H9 (cell line): ENCODE measurements around the gene SMARCAL1. TPM values are rescaled to one million over a fixed set of nuclear protein-coding genes. Genes with fewer than 3 reads are reported as not detected.

ENCODE experiments used
- DNase-seq: peaks from one replicate; pipeline ENCODE4 v3.0.0-alpha.2; 2017
- H2AFZ ChIP-seq: one replicate; pipeline ENCODE4 v1.6.1; 2013; ENCODE audit warnings: mild to moderate bottlenecking, low read length, control low read depth, moderate library complexity
- H2AK5ac ChIP-seq: 2 replicates; pipeline ENCODE4 v1.6.1; 2013; ENCODE audit warnings: low read length, control low read depth, mixed read lengths; ENCODE audit not compliant: insufficient read length
- H2BK120ac ChIP-seq: one replicate; pipeline ENCODE4 v1.6.1; 2013; ENCODE audit warnings: low read depth, mild to moderate bottlenecking, low read length, control low read depth, inconsistent platforms; ENCODE audit not compliant: poor library complexity, severe bottlenecking
- H2BK12ac ChIP-seq: 2 replicates; pipeline ENCODE4 v1.6.1; 2013; ENCODE audit warnings: low read length, control low read depth, mixed read lengths, low read depth; ENCODE audit not compliant: insufficient read length
- H2BK15ac ChIP-seq: 2 replicates; pipeline ENCODE4 v1.6.1; 2013; ENCODE audit warnings: low read depth, low read length, control low read depth
- H2BK20ac ChIP-seq: one replicate; pipeline ENCODE4 v1.6.1; 2013; ENCODE audit warnings: low read depth, mild to moderate bottlenecking, low read length, control low read depth, inconsistent platforms; ENCODE audit not compliant: poor library complexity, severe bottlenecking
- H2BK5ac ChIP-seq: 2 replicates; pipeline ENCODE4 v1.6.1; 2013; ENCODE audit warnings: low read length, control low read depth, mixed read lengths; ENCODE audit not compliant: insufficient read length
- H3K14ac ChIP-seq: 2 replicates; pipeline ENCODE4 v1.6.1; 2013; ENCODE audit warnings: low read length, control low read depth; ENCODE audit not compliant: insufficient read depth
- H3K18ac ChIP-seq: 2 replicates; pipeline ENCODE4 v1.6.1; 2013; ENCODE audit warnings: low read depth, mild to moderate bottlenecking, mixed read lengths, low read length, control low read depth; ENCODE audit not compliant: insufficient read length
- H3K23ac ChIP-seq: 2 replicates; pipeline ENCODE4 v1.6.1; 2013; ENCODE audit warnings: low read length, control low read depth, mixed read lengths, low read depth; ENCODE audit not compliant: insufficient read length
- H3K23me2 ChIP-seq: 2 replicates; pipeline ENCODE4 v1.6.1; 2013; ENCODE audit warnings: low read depth, mild to moderate bottlenecking, mixed read lengths, low read length, control low read depth; ENCODE audit not compliant: insufficient read length, poor library complexity, severe bottlenecking
- H3K27ac ChIP-seq: 2 replicates; pipeline ENCODE4 v1.5.1; 2013; ENCODE audit warnings: low read length, control low read depth, mixed read lengths, low read depth; ENCODE audit not compliant: insufficient read length
- H3K27me3 ChIP-seq: 2 replicates; pipeline ENCODE4 v1.6.1; 2013; ENCODE audit warnings: low read length, control low read depth, inconsistent platforms; ENCODE audit not compliant: insufficient read depth
- H3K4ac ChIP-seq: 2 replicates; pipeline ENCODE4 v1.6.1; 2013; ENCODE audit warnings: low read depth, mild to moderate bottlenecking, control low read depth, inconsistent platforms, low read length, moderate library complexity
- H3K4me1 ChIP-seq: 2 replicates; pipeline ENCODE4 v1.6.1; 2013; ENCODE audit warnings: low read length, control low read depth, inconsistent platforms; ENCODE audit not compliant: insufficient read depth
- H3K4me2 ChIP-seq: 2 replicates; pipeline ENCODE4 v1.6.1; 2013; ENCODE audit warnings: low read length, control low read depth, mixed read lengths; ENCODE audit not compliant: insufficient read length, insufficient read depth
- H3K56ac ChIP-seq: 2 replicates; pipeline ENCODE4 v1.6.1; 2013; ENCODE audit warnings: low read depth, mild to moderate bottlenecking, mixed read lengths, low read length, control low read depth; ENCODE audit not compliant: insufficient read length
- H3K79me1 ChIP-seq: 2 replicates; pipeline ENCODE4 v1.6.1; 2013; ENCODE audit warnings: low read depth, mild to moderate bottlenecking, moderate library complexity, low read length, control low read depth, inconsistent platforms; ENCODE audit not compliant: insufficient read depth, poor library complexity, severe bottlenecking
- H3K79me2 ChIP-seq: 2 replicates; pipeline ENCODE4 v1.6.1; 2013; ENCODE audit warnings: low read length, control low read depth, inconsistent platforms; ENCODE audit not compliant: insufficient read depth
- H3K9ac ChIP-seq: 2 replicates; pipeline ENCODE4 v1.6.1; 2013; ENCODE audit warnings: low read length, control low read depth, mixed read lengths; ENCODE audit not compliant: insufficient read length; ENCODE audit errors: extremely low read depth
- H3K9me3 ChIP-seq: one replicate; pipeline ENCODE4 v1.6.1; 2013; ENCODE audit warnings: low read depth, low read length, inconsistent platforms; ENCODE audit not compliant: control insufficient read depth
- H3T11ph ChIP-seq: one replicate; pipeline ENCODE4 v1.6.1; 2013; ENCODE audit warnings: mild to moderate bottlenecking, low read length, control low read depth, inconsistent platforms
- H4K20me1 ChIP-seq: one replicate; pipeline ENCODE4 v1.6.1; 2013; ENCODE audit not compliant: control insufficient read depth, insufficient read length, insufficient read depth
- H4K5ac ChIP-seq: 2 replicates; pipeline ENCODE4 v1.6.1; 2013; ENCODE audit warnings: low read depth, mild to moderate bottlenecking, mixed read lengths, low read length, control low read depth; ENCODE audit not compliant: insufficient read length
- H4K8ac ChIP-seq: replicated peaks from 2 replicates; pipeline ENCODE4 v1.6.1; 2013; ENCODE audit warnings: low read length, control low read depth, mixed read lengths, low read depth; ENCODE audit not compliant: insufficient read length
- H4K91ac ChIP-seq: 2 replicates; pipeline ENCODE4 v1.6.1; 2013; ENCODE audit warnings: low read depth, mild to moderate bottlenecking, moderate library complexity, mixed read lengths, low read length, control low read depth; ENCODE audit not compliant: insufficient read length
- H3K27ac Mint-ChIP-seq, 3 experiments: 2 replicates in 2 of 3; 3 replicates in 1 of 3; pipeline ENCODE4 v1.8.0; 2020 to 2021; ENCODE audit warnings: mixed read lengths in 3 of 3, mild to moderate bottlenecking in 1 of 3, moderate library complexity in 1 of 3
- H3K27me3 Mint-ChIP-seq: 2 replicates; pipeline ENCODE4 v1.8.0; 2021; ENCODE audit warnings: low read depth, mild to moderate bottlenecking, moderate library complexity, mixed read lengths
- H3K36me3 Mint-ChIP-seq, 3 experiments: 2 replicates in 2 of 3; 3 replicates in 1 of 3; pipeline ENCODE4 v1.8.0; 2020 to 2021; ENCODE audit warnings: low read depth in 3 of 3, mixed read lengths in 3 of 3; ENCODE audit not compliant: insufficient read depth in 1 of 3
- H3K4me1 Mint-ChIP-seq, 2 experiments: 2 replicates each; pipeline ENCODE4 v1.8.0; 2020; ENCODE audit warnings: mixed read lengths in 2 of 2
- H3K4me3 Mint-ChIP-seq, 2 experiments: 2 replicates in 1 of 2; 3 replicates in 1 of 2; pipeline ENCODE4 v1.8.0; 2020 to 2021; ENCODE audit warnings: mild to moderate bottlenecking in 2 of 2, mixed read lengths in 2 of 2, moderate library complexity in 1 of 2
- H3K9me3 Mint-ChIP-seq, 2 experiments: 2 replicates in 1 of 2; 3 replicates in 1 of 2; pipeline ENCODE4 v1.8.0; 2020; ENCODE audit warnings: mild to moderate bottlenecking in 2 of 2, mixed read lengths in 2 of 2, moderate library complexity in 1 of 2
- WGBS: extraction: QIAGEN DNeasy Blood & Tissue Kit; methylation state at CpG from one replicate; pipeline ENCODE4 v1.1.7; 2013; ENCODE audit warnings: missing lambda C conversion rate, low lambda C conversion rate, mixed read lengths; ENCODE audit not compliant: insufficient read length; ENCODE audit errors: extremely low coverage; 5-methylcytosine and 5-hydroxymethylcytosine counted together
- total RNA-seq: library from RNA; stranded (reverse); gene quantifications from 2 replicates; pipeline ENCODE4 v1.2.1, GENCODE V29; 2021
- TF ChIP-seq, protein P1 (sequence below): fragments of 200-600 bp; sonication (generic); conservative IDR thresholded peaks from 3 replicates; pipeline ENCODE4 v1.8.0; 2021; ENCODE audit warnings: antibody characterized with exemption, mild to moderate bottlenecking

The SMARCAL1 gene
- total RNA-seq, 1 experiment from 2014 or later = 16.5 TPM

DNA sequence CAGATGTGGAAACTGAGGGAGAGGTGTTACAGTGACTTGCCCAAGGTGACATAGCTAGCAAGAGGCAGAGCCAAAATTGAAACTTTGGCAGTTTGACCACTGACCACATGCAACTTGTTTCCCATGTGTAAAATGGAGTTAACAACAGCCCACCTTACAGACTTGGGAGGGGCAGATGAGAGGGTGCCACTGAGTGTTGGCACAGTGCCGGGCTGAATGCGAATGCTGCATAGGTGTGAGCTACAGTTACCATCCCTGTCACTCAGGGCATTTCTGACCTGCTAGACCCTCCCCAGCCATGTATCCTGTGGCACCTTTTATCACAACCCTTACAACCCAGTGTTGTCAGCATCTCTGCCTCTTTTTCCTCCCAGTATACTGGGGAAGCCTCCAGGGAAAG, 10.8 kb downstream of the SMARCAL1 start:
- no peak overlapping the region for H2BK12ac ChIP-seq
- H2BK20ac ChIP-seq = no peak overlapping the region
- no peak overlapping the region for H3K23ac ChIP-seq
- H3K9me3 ChIP-seq = no peaks in the 10 kb centered on the region
- H2AFZ ChIP-seq = no peak overlapping the region
- no peak overlapping the region for H3K4ac ChIP-seq
- no peak overlapping the region for H3K4me2 ChIP-seq
- TF ChIP-seq, protein P1, sequence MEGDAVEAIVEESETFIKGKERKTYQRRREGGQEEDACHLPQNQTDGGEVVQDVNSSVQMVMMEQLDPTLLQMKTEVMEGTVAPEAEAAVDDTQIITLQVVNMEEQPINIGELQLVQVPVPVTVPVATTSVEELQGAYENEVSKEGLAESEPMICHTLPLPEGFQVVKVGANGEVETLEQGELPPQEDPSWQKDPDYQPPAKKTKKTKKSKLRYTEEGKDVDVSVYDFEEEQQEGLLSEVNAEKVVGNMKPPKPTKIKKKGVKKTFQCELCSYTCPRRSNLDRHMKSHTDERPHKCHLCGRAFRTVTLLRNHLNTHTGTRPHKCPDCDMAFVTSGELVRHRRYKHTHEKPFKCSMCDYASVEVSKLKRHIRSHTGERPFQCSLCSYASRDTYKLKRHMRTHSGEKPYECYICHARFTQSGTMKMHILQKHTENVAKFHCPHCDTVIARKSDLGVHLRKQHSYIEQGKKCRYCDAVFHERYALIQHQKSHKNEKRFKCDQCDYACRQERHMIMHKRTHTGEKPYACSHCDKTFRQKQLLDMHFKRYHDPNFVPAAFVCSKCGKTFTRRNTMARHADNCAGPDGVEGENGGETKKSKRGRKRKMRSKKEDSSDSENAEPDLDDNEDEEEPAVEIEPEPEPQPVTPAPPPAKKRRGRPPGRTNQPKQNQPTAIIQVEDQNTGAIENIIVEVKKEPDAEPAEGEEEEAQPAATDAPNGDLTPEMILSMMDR = no peak
- H4K20me1 ChIP-seq = no peaks in the 10 kb centered on the region
- H3K27me3 ChIP-seq = no peaks in the 10 kb centered on the region
- no peak overlapping the region for H4K91ac ChIP-seq
- H3K79me1 ChIP-seq = no peaks in the 10 kb centered on the region
- no peaks in the 10 kb centered on the region for H3K23me2 ChIP-seq
- no peak overlapping the region for H3K4me3 Mint-ChIP-seq
- H4K8ac ChIP-seq = no peak overlapping the region
- H2AK5ac ChIP-seq = no peak overlapping the region
- no peak overlapping the region for H2BK120ac ChIP-seq
- H3K36me3 Mint-ChIP-seq = peaks cover 22 to 60% (median 58%) of the 10 kb centered on the region in 3 experiments
- no peak overlapping the region for H4K5ac ChIP-seq
- no peaks in the 10 kb centered on the region for H3K79me2 ChIP-seq
- H3K27ac Mint-ChIP-seq = no peak overlapping the region
- H3K27ac ChIP-seq = no peak overlapping the region
- H3K9me3 Mint-ChIP-seq = peaks cover 0 to 2% of the 10 kb centered on the region in 2 experiments; a peak in 2 of 5 replicates
- H3T11ph ChIP-seq = no peak overlapping the region
- DNase-seq = no peak
- no peaks in the 10 kb centered on the region for H3K27me3 Mint-ChIP-seq
- H2BK5ac ChIP-seq = no peak overlapping the region
- H3K4me1 ChIP-seq = no peaks in the 10 kb centered on the region
- no CpG with 5 or more reads among the region's 2 CpGs for WGBS
- H2BK15ac ChIP-seq = no peak overlapping the region
- no peak overlapping the region for H3K9ac ChIP-seq
- H3K4me1 Mint-ChIP-seq = no peaks in the 10 kb centered on the region
- no peak overlapping the region for H3K18ac ChIP-seq
- H3K56ac ChIP-seq = no peak overlapping the region
- H3K14ac ChIP-seq = no peak overlapping the region
